WTC11 (cell line): ENCODE results near the gene TMF1. TPM values are rescaled to one million over a fixed set of nuclear protein-coding genes. Genes with fewer than 3 reads are reported as not detected.

Experiments
- ATAC-seq: fragments of 200-7000 bp; cut with Tn5 transposase; 2 replicates; pipeline ENCODE4 v1.10.0; 2021; ENCODE audit warnings: mild to moderate bottlenecking, moderate library complexity
- CTCF ChIA-PET: fragments of 300-600 bp; sonication (Branson Sonifier 250); formaldehyde crosslinking; loops from one replicate; lab custom pipeline; 2021; ENCODE audit warnings: antibody characterized with exemption; lab: Charles Lee
- POLR2A ChIA-PET: fragments of 350-600 bp; sonication (Branson Sonifier 250); formaldehyde crosslinking; loops from one replicate; lab custom pipeline; 2021; ENCODE audit warnings: antibody characterized with exemption; lab: Charles Lee
- DNase-seq: peaks from one replicate; pipeline ENCODE4 v3.0.0; 2021; ENCODE audit warnings: low spot score
- H3K27ac Mint-ChIP-seq: 2 replicates; pipeline ENCODE4 v1.8.0; 2021; ENCODE audit warnings: mixed read lengths
- H3K27me3 Mint-ChIP-seq: 2 replicates; pipeline ENCODE4 v1.8.0; 2021; ENCODE audit warnings: low read depth, mild to moderate bottlenecking, moderate library complexity, mixed read lengths
- H3K36me3 Mint-ChIP-seq: 2 replicates; pipeline ENCODE4 v1.8.0; 2021; ENCODE audit warnings: mixed read lengths
- H3K4me1 Mint-ChIP-seq: 2 replicates; pipeline ENCODE4 v1.8.0; 2022; ENCODE audit warnings: mixed read lengths
- H3K4me3 Mint-ChIP-seq: 2 replicates; pipeline ENCODE4 v1.8.0; 2021; ENCODE audit warnings: mild to moderate bottlenecking, moderate library complexity, mixed read lengths
- H3K9me3 Mint-ChIP-seq: 2 replicates; pipeline ENCODE4 v1.8.0; 2021; ENCODE audit warnings: mixed read lengths
- ATF1 ChIP-seq: sonication (generic); formaldehyde crosslinking; IDR thresholded peaks from 2 replicates; pipeline ENCODE4 v1.8.1; 2023; ENCODE audit warnings: mild to moderate bottlenecking, moderate library complexity, missing genetic modification reagents
- CBFB ChIP-seq: sonication (generic); formaldehyde crosslinking; IDR thresholded peaks from 2 replicates; pipeline ENCODE4 v1.8.1; 2022; ENCODE audit warnings: mild to moderate bottlenecking, low read depth, missing genetic modification reagents
- ELF4 ChIP-seq: sonication (generic); formaldehyde crosslinking; IDR thresholded peaks from 2 replicates; pipeline ENCODE4 v1.8.1; 2022; ENCODE audit warnings: low read depth, mild to moderate bottlenecking, moderate library complexity, missing genetic modification reagents
- ETV6 ChIP-seq: sonication (generic); formaldehyde crosslinking; IDR thresholded peaks from 2 replicates; pipeline ENCODE4 v1.8.1; 2022; ENCODE audit warnings: mild to moderate bottlenecking, missing genetic modification reagents
- FOXK1 ChIP-seq: sonication (generic); formaldehyde crosslinking; IDR thresholded peaks from 2 replicates; pipeline ENCODE4 v1.8.0; 2022; ENCODE audit warnings: mild to moderate bottlenecking, moderate library complexity, missing genetic modification reagents
- GTF2I ChIP-seq: fragments of 250-450 bp; sonication (Bioruptor Pico); conservative IDR thresholded peaks from 2 replicates; pipeline ENCODE4 v1.4.0; 2021; ENCODE audit warnings: mild to moderate bottlenecking
- JAZF1 ChIP-seq: fragments of 250-450 bp; sonication (Bioruptor Pico); IDR thresholded peaks from 2 replicates; pipeline ENCODE4 v1.9.0; 2021; ENCODE audit warnings: moderate library complexity, mild to moderate bottlenecking, inconsistent platforms
- NFATC4 ChIP-seq: fragments of 250-450 bp; sonication (Bioruptor Pico); IDR thresholded peaks from 2 replicates; pipeline ENCODE4 v1.9.0; 2021; ENCODE audit warnings: mild to moderate bottlenecking
- NFE2L1 ChIP-seq: sonication (generic); formaldehyde crosslinking; IDR thresholded peaks from 2 replicates; pipeline ENCODE4 v1.8.1; 2023; ENCODE audit warnings: missing genetic modification reagents
- NR3C1 ChIP-seq: sonication (generic); formaldehyde crosslinking; conservative IDR thresholded peaks from 2 replicates; pipeline ENCODE4 v1.8.1; 2023; ENCODE audit warnings: low read depth, mild to moderate bottlenecking, missing genetic modification reagents
- SOX15 ChIP-seq: fragments of 250-450 bp; sonication (Bioruptor Pico); IDR thresholded peaks from 2 replicates; pipeline ENCODE4 v1.9.0; 2021; ENCODE audit warnings: mild to moderate bottlenecking
- TEAD1 ChIP-seq: sonication (generic); formaldehyde crosslinking; IDR thresholded peaks from 2 replicates; pipeline ENCODE4 v1.8.0; 2022; ENCODE audit warnings: mild to moderate bottlenecking, missing genetic modification reagents
- ZNF232 ChIP-seq: sonication (generic); formaldehyde crosslinking; IDR thresholded peaks from 2 replicates; pipeline ENCODE4 v1.8.0; 2022; ENCODE audit warnings: mild to moderate bottlenecking, missing genetic modification reagents
- ZNF423 ChIP-seq: fragments of 250-450 bp; sonication (Bioruptor Pico); IDR thresholded peaks from 2 replicates; pipeline ENCODE4 v2.1.2; 2022; ENCODE audit warnings: mild to moderate bottlenecking, moderate library complexity
- total RNA-seq: library from RNA; stranded (reverse); gene quantifications from 3 replicates; pipeline ENCODE4 v1.2.3, GENCODE V29; 2021
- TF ChIP-seq, protein P1 (sequence below): sonication (generic); formaldehyde crosslinking; IDR thresholded peaks from 2 replicates; pipeline ENCODE4 v1.8.0; 2022; ENCODE audit warnings: mild to moderate bottlenecking, missing genetic modification reagents
- TF ChIP-seq, protein P2 (sequence below): sonication (generic); formaldehyde crosslinking; IDR thresholded peaks from 2 replicates; pipeline ENCODE4 v1.8.1; 2023; ENCODE audit warnings: mild to moderate bottlenecking, missing genetic modification reagents, moderate library complexity
- TF ChIP-seq, protein P3 (sequence below): fragments of 250-450 bp; sonication (Bioruptor Pico); IDR thresholded peaks from 2 replicates; pipeline ENCODE4 v1.9.0; 2021; ENCODE audit warnings: moderate library complexity, mild to moderate bottlenecking, inconsistent platforms, borderline replicate concordance
- TF ChIP-seq, protein P4 (sequence below): sonication (generic); formaldehyde crosslinking; IDR thresholded peaks from 2 replicates; pipeline ENCODE4 v1.8.1; 2023; ENCODE audit warnings: mild to moderate bottlenecking, moderate library complexity, missing genetic modification reagents
- TF ChIP-seq, protein P5 (sequence below): sonication (generic); formaldehyde crosslinking; IDR thresholded peaks from 2 replicates; pipeline ENCODE4 v1.8.1; 2022; ENCODE audit warnings: low read depth, mild to moderate bottlenecking, moderate library complexity, missing genetic modification reagents, borderline replicate concordance
- TF ChIP-seq, protein P6 (sequence below): sonication (generic); formaldehyde crosslinking; IDR thresholded peaks from 2 replicates; pipeline ENCODE4 v1.8.1; 2023; ENCODE audit warnings: mild to moderate bottlenecking, missing genetic modification reagents
- TF ChIP-seq, protein P7 (sequence below): sonication (generic); formaldehyde crosslinking; IDR thresholded peaks from 2 replicates; pipeline ENCODE4 v1.8.0; 2023; ENCODE audit warnings: missing genetic modification reagents

Gene TMF1
- total RNA-seq, 1 experiment from 2014 or later: 23.9 TPM

DNA sequence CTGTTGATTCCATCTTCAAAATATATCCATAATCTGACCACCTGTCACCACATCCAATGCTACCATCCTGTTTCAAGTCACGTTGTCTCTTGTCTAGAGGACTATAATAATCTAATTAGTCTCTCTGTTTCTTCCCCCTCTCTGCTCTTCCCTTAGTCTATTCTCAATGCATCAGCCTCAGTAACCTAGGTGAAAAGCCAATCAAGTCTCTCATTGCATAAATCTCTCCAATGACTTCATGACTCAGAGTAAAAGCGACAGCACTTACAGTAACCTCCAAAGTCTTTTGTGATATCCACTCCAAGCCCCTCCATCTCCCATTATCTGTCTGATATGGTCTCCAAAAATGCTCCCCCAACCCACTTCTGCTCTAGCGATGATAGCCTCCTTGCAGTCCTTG is 20.8 kb upstream of the TMF1 start:
- POLR2A ChIA-PET: no interaction called here

DNA sequence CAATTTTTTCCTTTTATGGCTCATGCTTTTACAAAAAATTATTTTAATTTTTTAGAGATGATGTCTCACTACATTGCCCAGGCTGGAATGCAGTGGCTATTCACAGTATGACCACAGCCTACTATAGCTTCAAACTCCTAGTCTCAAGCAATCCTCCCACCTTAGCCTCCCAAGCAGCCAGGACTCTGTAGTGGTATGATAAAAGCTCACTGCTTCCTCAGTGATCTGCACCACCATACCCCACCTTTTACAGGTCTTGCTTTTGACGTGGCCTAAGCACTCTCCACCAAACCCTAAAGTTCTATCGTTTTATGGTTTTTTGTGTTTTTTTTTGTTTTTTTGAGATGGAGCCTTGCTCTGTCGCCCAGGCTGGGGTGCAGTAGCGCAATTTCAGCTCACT is 14.0 kb upstream of the TMF1 start:
- no peak for ATAC-seq
- Mint-ChIP-seq H3K4me3 (no peak overlapping the region), H3K27me3 (no peaks in the 10 kb centered on the region), H3K36me3 (peaks cover 30% of the 10 kb centered on the region), H3K27ac (no peak overlapping the region), H3K4me1 (no peaks in the 10 kb centered on the region), H3K9me3 (no peaks in the 10 kb centered on the region)
- no peak for TF ChIP-seq GTF2I (CRISPR knock-in tag)
- TF ChIP-seq, protein P1, sequence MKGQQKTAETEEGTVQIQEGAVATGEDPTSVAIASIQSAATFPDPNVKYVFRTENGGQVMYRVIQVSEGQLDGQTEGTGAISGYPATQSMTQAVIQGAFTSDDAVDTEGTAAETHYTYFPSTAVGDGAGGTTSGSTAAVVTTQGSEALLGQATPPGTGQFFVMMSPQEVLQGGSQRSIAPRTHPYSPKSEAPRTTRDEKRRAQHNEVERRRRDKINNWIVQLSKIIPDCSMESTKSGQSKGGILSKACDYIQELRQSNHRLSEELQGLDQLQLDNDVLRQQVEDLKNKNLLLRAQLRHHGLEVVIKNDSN (CRISPR knock-in tag): no peak
- TF ChIP-seq, protein P2, sequence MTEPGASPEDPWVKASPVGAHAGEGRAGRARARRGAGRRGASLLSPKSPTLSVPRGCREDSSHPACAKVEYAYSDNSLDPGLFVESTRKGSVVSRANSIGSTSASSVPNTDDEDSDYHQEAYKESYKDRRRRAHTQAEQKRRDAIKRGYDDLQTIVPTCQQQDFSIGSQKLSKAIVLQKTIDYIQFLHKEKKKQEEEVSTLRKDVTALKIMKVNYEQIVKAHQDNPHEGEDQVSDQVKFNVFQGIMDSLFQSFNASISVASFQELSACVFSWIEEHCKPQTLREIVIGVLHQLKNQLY (CRISPR knock-in tag): no peak
- TF ChIP-seq, protein P3, sequence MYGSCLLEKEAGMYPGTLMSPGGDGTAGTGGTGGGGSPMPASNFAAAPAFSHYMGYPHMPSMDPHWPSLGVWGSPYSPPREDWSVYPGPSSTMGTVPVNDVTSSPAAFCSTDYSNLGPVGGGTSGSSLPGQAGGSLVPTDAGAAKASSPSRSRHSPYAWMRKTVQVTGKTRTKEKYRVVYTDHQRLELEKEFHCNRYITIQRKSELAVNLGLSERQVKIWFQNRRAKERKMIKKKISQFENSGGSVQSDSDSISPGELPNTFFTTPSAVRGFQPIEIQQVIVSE (CRISPR knock-in tag): no peak
- TF ChIP-seq, protein P4, sequence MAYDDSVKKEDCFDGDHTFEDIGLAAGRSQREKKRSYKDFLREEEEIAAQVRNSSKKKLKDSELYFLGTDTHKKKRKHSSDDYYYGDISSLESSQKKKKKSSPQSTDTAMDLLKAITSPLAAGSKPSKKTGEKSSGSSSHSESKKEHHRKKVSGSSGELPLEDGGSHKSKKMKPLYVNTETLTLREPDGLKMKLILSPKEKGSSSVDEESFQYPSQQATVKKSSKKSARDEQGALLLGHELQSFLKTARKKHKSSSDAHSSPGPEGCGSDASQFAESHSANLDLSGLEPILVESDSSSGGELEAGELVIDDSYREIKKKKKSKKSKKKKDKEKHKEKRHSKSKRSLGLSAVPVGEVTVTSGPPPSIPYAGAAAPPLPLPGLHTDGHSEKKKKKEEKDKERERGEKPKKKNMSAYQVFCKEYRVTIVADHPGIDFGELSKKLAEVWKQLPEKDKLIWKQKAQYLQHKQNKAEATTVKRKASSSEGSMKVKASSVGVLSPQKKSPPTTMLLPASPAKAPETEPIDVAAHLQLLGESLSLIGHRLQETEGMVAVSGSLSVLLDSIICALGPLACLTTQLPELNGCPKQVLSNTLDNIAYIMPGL (CRISPR knock-in tag): no peak
- ChIA-PET CTCF (no interaction called here), POLR2A (no interaction called here)
- DNase-seq: no peak

More for the DNA sequence above, 20.8 kb upstream of the TMF1 start:
- DNase-seq: no peak
- Mint-ChIP-seq H3K36me3 (peaks cover 27% of the 10 kb centered on the region), H3K4me1 (0 out of 2 replicates have a peak, but pooled peaks cover 3% of the 10 kb centered on the region), H3K27me3 (no peaks in the 10 kb centered on the region), H3K27ac (no peak overlapping the region), H3K4me3 (no peak overlapping the region), H3K9me3 (no peaks in the 10 kb centered on the region)
- TF ChIP-seq JAZF1 (CRISPR knock-in tag) (no peak), SOX15 (CRISPR knock-in tag) (no peak), ZNF232 (CRISPR knock-in tag) (no peak), CBFB (CRISPR knock-in tag) (no peak), FOXK1 (CRISPR knock-in tag) (no peak), ZNF423 (CRISPR knock-in tag) (no peak), NFE2L1 (CRISPR knock-in tag) (no peak), ELF4 (no peak), ETV6 (no peak), ATF1 (CRISPR knock-in tag) (no peak), NFATC4 (CRISPR knock-in tag) (no peak), TEAD1 (CRISPR knock-in tag) (no peak), NR3C1 (CRISPR knock-in tag) (no peak)
- TF ChIP-seq, protein P5, sequence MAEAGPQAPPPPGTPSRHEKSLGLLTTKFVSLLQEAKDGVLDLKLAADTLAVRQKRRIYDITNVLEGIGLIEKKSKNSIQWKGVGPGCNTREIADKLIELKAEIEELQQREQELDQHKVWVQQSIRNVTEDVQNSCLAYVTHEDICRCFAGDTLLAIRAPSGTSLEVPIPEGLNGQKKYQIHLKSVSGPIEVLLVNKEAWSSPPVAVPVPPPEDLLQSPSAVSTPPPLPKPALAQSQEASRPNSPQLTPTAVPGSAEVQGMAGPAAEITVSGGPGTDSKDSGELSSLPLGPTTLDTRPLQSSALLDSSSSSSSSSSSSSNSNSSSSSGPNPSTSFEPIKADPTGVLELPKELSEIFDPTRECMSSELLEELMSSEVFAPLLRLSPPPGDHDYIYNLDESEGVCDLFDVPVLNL: no peak
- TF ChIP-seq, protein P6, sequence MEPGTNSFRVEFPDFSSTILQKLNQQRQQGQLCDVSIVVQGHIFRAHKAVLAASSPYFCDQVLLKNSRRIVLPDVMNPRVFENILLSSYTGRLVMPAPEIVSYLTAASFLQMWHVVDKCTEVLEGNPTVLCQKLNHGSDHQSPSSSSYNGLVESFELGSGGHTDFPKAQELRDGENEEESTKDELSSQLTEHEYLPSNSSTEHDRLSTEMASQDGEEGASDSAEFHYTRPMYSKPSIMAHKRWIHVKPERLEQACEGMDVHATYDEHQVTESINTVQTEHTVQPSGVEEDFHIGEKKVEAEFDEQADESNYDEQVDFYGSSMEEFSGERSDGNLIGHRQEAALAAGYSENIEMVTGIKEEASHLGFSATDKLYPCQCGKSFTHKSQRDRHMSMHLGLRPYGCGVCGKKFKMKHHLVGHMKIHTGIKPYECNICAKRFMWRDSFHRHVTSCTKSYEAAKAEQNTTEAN (CRISPR knock-in tag): no peak
- TF ChIP-seq, protein P7, sequence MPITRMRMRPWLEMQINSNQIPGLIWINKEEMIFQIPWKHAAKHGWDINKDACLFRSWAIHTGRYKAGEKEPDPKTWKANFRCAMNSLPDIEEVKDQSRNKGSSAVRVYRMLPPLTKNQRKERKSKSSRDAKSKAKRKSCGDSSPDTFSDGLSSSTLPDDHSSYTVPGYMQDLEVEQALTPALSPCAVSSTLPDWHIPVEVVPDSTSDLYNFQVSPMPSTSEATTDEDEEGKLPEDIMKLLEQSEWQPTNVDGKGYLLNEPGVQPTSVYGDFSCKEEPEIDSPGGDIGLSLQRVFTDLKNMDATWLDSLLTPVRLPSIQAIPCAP: no peak
- no peak for ATAC-seq
- CTCF ChIA-PET: no interaction called here
